ENCODE results near the gene PNMA8B. TPM values are rescaled to one million over a fixed set of nuclear protein-coding genes. Genes with fewer than 3 reads are reported as not detected.

PNMA8B gene
- total and polyA plus RNA-seq, 2 donors, result 4.4 to 4.7 TPM

DNA sequence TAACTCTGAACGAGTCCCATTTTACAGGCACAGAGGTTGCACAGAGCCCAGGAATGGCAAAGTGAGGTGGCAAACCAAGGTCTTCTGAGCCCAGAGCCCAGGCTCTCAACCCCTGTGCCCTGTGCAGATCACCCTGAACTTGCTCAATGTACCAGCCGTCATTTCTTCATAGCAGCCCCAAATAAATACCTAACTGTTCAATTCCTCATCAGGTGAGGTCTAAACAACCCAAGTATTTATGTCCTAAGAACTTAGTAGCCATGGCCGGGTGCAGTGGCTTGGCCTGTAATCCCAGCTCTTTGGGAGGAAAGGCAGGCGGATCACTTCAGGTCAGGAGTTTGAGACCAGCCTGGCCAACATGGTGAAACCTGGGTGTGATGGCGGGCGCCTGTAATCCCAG lies 21.8 kb upstream of the PNMA8B start:
- no peaks in the 10 kb centered on the region for H3K36me3 ChIP-seq (ENCODE audit: control insufficient read depth in 2 of 2, insufficient read depth in 2 of 2, low read length in 1 of 2)
- H3K27me3 ChIP-seq (ENCODE audit: control insufficient read depth in 2 of 2, insufficient read depth in 1 of 2, low read length in 1 of 2), result peaks cover 0 to 26% of the 10 kb centered on the region in 2 donors
- H3K4me1 ChIP-seq (ENCODE audit: control insufficient read depth in 2 of 2, insufficient read depth in 2 of 2, low read length in 2 of 2), result peaks cover 0 to 19% of the 10 kb centered on the region in 2 donors
- 97% methylated on average over 6 of the region's 6 CpGs for WGBS
- H3K27ac ChIP-seq (ENCODE audit: low read depth in 1 of 2, low read length in 1 of 2), result no peak overlapping the region
- no peak overlapping the region for H3K4me3 ChIP-seq (ENCODE audit: low read length in 2 of 2)
- no peaks in the 10 kb centered on the region for H3K9me3 ChIP-seq (ENCODE audit: control insufficient read depth in 2 of 2, insufficient read depth in 1 of 2, low read length in 1 of 2)
- no peak for DNase-seq (ENCODE audit: low read depth in 6 of 9, low spot score in 9 of 9)

DNA sequence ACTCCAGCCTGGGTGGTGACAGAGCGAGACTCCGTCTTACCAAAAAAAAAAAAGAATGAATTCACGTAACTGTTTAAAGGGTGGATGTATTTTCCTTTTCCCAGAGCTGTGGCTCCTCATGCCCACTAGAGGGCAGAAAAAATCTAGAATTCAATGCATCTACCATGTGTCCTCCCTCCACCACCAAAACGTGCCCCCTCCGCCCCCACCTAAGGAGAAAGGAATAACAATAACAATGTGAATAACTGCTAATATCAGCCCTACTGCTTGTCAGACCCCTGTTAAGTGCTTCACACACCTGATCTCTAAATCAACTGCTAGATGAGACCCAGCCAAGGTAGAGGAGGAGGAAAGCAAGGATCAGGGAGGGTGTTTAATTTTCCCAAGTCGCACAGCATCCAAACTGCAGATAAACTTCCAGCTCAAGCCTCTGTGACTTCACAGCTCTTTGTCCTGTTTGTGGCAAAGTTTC lies 20.2 kb upstream of the PNMA8B start:
- Histone ChIP-seq H3K27ac (ENCODE audit: low read depth in 1 of 2, low read length in 1 of 2) (no peak overlapping the region), H3K9me3 (ENCODE audit: control insufficient read depth in 2 of 2, insufficient read depth in 1 of 2, low read length in 1 of 2) (no peaks in the 10 kb centered on the region), H3K4me3 (ENCODE audit: low read length in 2 of 2) (no peak overlapping the region), H3K4me1 (ENCODE audit: control insufficient read depth in 2 of 2, insufficient read depth in 2 of 2, low read length in 2 of 2) (peaks cover 0 to 17% of the 10 kb centered on the region in 2 donors), H3K36me3 (ENCODE audit: control insufficient read depth in 2 of 2, insufficient read depth in 2 of 2, low read length in 1 of 2) (no peaks in the 10 kb centered on the region), H3K27me3 (ENCODE audit: control insufficient read depth in 2 of 2, insufficient read depth in 1 of 2, low read length in 1 of 2) (peaks cover 0 to 27% of the 10 kb centered on the region in 2 donors)
- WGBS, result 21% methylated on average over 6 of the region's 6 CpGs
- DNase-seq (ENCODE audit: low read depth in 6 of 9, low spot score in 9 of 9), result peak in 1 of 9 donors; percentile 50

DNA sequence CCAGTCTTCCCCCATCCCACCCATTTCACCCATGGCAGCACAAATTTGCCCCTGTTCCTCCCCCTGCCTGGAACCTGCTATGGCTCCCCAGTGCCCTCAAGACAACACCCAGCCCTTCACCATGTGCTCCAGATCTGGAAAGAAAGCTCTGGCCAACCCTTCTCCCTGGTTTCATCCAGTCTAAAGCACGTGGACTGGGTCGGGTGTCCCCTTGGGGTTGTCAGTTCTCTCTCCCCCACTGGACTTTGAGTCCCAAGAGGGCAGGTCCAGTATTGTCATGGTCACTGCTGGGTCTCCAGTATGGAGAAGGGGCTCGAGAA lies 19.6 kb upstream of the PNMA8B start:
- no peak overlapping the region for H3K27ac ChIP-seq (ENCODE audit: low read depth in 1 of 2, low read length in 1 of 2)
- no peaks in the 10 kb centered on the region for H3K9me3 ChIP-seq (ENCODE audit: control insufficient read depth in 2 of 2, insufficient read depth in 1 of 2, low read length in 1 of 2)
- no peak for DNase-seq (ENCODE audit: low read depth in 6 of 9, low spot score in 9 of 9)
- no peaks in the 10 kb centered on the region for H3K36me3 ChIP-seq (ENCODE audit: control insufficient read depth in 2 of 2, insufficient read depth in 2 of 2, low read length in 1 of 2)
- H3K4me1 ChIP-seq (ENCODE audit: control insufficient read depth in 2 of 2, insufficient read depth in 2 of 2, low read length in 2 of 2), result peaks cover 0 to 12% of the 10 kb centered on the region in 2 donors
- no peak overlapping the region for H3K4me3 ChIP-seq (ENCODE audit: low read length in 2 of 2)
- H3K27me3 ChIP-seq (ENCODE audit: control insufficient read depth in 2 of 2, insufficient read depth in 1 of 2, low read length in 1 of 2), result peaks cover 0 to 27% of the 10 kb centered on the region in 2 donors
- WGBS, result 77% methylated on average over 3 of the region's 3 CpGs

DNA sequence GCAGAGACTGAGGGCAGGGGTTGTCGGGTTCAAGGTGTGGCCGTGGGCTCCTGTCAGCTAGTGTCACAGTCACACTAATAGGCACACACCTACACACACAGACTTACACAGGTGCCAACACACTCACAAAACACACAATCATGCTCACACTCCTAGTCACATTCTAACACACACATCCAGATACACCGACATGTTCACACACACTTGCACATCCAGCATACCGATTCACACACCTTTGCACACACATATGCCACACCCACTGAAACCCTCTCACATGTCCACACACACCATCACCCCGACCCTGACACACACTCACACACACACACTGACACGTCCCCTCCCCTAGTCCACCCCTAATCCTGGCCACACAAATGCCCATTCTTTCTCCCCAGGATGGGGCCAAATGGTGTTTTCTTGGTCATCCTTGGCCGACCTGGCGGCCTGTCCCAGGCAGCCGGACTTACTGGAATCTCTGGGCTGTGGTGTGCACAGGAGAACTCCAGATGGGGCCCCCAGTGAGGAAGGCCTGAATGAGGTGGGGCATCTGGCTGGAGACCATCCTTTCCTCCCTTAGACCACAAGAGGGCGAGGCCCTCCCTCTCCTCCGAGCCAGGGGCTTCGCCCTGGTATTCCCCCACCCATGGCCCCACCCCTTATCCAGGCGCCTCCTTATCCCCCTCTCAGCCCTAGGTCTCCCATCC lies 19.1 kb upstream of the PNMA8B start:
- H3K36me3 ChIP-seq (ENCODE audit: control insufficient read depth in 2 of 2, insufficient read depth in 2 of 2, low read length in 1 of 2), result no peaks in the 10 kb centered on the region
- no peak overlapping the region for H3K4me3 ChIP-seq (ENCODE audit: low read length in 2 of 2)
- H3K9me3 ChIP-seq (ENCODE audit: control insufficient read depth in 2 of 2, insufficient read depth in 1 of 2, low read length in 1 of 2), result no peaks in the 10 kb centered on the region
- H3K4me1 ChIP-seq (ENCODE audit: control insufficient read depth in 2 of 2, insufficient read depth in 2 of 2, low read length in 2 of 2), result peaks cover 0 to 11% of the 10 kb centered on the region in 2 donors
- DNase-seq (ENCODE audit: low read depth in 6 of 9, low spot score in 9 of 9), result no peak
- peaks cover 0 to 27% of the 10 kb centered on the region in 2 donors for H3K27me3 ChIP-seq (ENCODE audit: control insufficient read depth in 2 of 2, insufficient read depth in 1 of 2, low read length in 1 of 2)
- H3K27ac ChIP-seq (ENCODE audit: low read depth in 1 of 2, low read length in 1 of 2), result no peak overlapping the region
- 72% methylated on average over 13 of the region's 13 CpGs for WGBS

GRCh38 chr19:46513461-46514236 lies 18.0 kb upstream of the PNMA8B start:
- H3K9me3 ChIP-seq (ENCODE audit: control insufficient read depth in 2 of 2, insufficient read depth in 1 of 2, low read length in 1 of 2), result no peaks in the 10 kb centered on the region
- H3K4me3 ChIP-seq (ENCODE audit: low read length in 2 of 2), result no peak overlapping the region
- H3K4me1 ChIP-seq (ENCODE audit: control insufficient read depth in 2 of 2, insufficient read depth in 2 of 2, low read length in 2 of 2), result peaks cover 0 to 3% of the 10 kb centered on the region in 2 donors
- H3K36me3 ChIP-seq (ENCODE audit: control insufficient read depth in 2 of 2, insufficient read depth in 2 of 2, low read length in 1 of 2), result no peaks in the 10 kb centered on the region
- no peak overlapping the region for H3K27ac ChIP-seq (ENCODE audit: low read depth in 1 of 2, low read length in 1 of 2)
- peak in 5 of 9 donors; percentile 31 to 75 (median 66) for DNase-seq (ENCODE audit: low read depth in 6 of 9, low spot score in 9 of 9)
- WGBS, result 30% methylated on average over 36 of the region's 36 CpGs
- peaks cover 0 to 27% of the 10 kb centered on the region in 2 donors for H3K27me3 ChIP-seq (ENCODE audit: control insufficient read depth in 2 of 2, insufficient read depth in 1 of 2, low read length in 1 of 2)

- DNase-seq (ENCODE audit: low read depth in 6 of 9, low spot score in 9 of 9), result no peak
- Histone ChIP-seq H3K27me3 (ENCODE audit: control insufficient read depth in 2 of 2, insufficient read depth in 1 of 2, low read length in 1 of 2) (peaks cover 0 to 25% of the 10 kb centered on the region in 2 donors), H3K36me3 (ENCODE audit: control insufficient read depth in 2 of 2, insufficient read depth in 2 of 2, low read length in 1 of 2) (no peaks in the 10 kb centered on the region), H3K9me3 (ENCODE audit: control insufficient read depth in 2 of 2, insufficient read depth in 1 of 2, low read length in 1 of 2) (no peaks in the 10 kb centered on the region), H3K4me1 (ENCODE audit: control insufficient read depth in 2 of 2, insufficient read depth in 2 of 2, low read length in 2 of 2) (peaks cover 0 to 3% of the 10 kb centered on the region in 2 donors), H3K4me3 (ENCODE audit: low read length in 2 of 2) (no peak overlapping the region), H3K27ac (ENCODE audit: low read depth in 1 of 2, low read length in 1 of 2) (no peak overlapping the region)
- 91% methylated on average over 4 of the region's 4 CpGs for WGBS
Measured at GRCh38 chr19:46511237-46511636, 15.6 kb upstream of the PNMA8B start.

GRCh38 chr19:46508206-46508605 lies 12.5 kb upstream of the PNMA8B start:
- DNase-seq (ENCODE audit: low read depth in 6 of 9, low spot score in 9 of 9), result no peak
- Histone ChIP-seq H3K27me3 (ENCODE audit: control insufficient read depth in 2 of 2, insufficient read depth in 1 of 2, low read length in 1 of 2) (peaks cover 0 to 9% of the 10 kb centered on the region in 2 donors), H3K4me3 (ENCODE audit: low read length in 2 of 2) (no peak overlapping the region), H3K36me3 (ENCODE audit: control insufficient read depth in 2 of 2, insufficient read depth in 2 of 2, low read length in 1 of 2) (no peaks in the 10 kb centered on the region), H3K9me3 (ENCODE audit: control insufficient read depth in 2 of 2, insufficient read depth in 1 of 2, low read length in 1 of 2) (no peaks in the 10 kb centered on the region), H3K27ac (ENCODE audit: low read depth in 1 of 2, low read length in 1 of 2) (no peak overlapping the region), H3K4me1 (ENCODE audit: control insufficient read depth in 2 of 2, insufficient read depth in 2 of 2, low read length in 2 of 2) (no peaks in the 10 kb centered on the region)
- 84% methylated on average over 2 of the region's 2 CpGs for WGBS

GRCh38 chr19:46503848-46504453 lies 8.3 kb upstream of the PNMA8B start:
- DNase-seq (ENCODE audit: low read depth in 6 of 9, low spot score in 9 of 9), result no peak
- Histone ChIP-seq H3K27me3 (ENCODE audit: control insufficient read depth in 2 of 2, insufficient read depth in 1 of 2, low read length in 1 of 2) (peaks cover 0 to 11% of the 10 kb centered on the region in 2 donors), H3K4me3 (ENCODE audit: low read length in 2 of 2) (no peak overlapping the region), H3K9me3 (ENCODE audit: control insufficient read depth in 2 of 2, insufficient read depth in 1 of 2, low read length in 1 of 2) (no peaks in the 10 kb centered on the region), H3K27ac (ENCODE audit: low read depth in 1 of 2, low read length in 1 of 2) (no peak overlapping the region), H3K4me1 (ENCODE audit: control insufficient read depth in 2 of 2, insufficient read depth in 2 of 2, low read length in 2 of 2) (no peaks in the 10 kb centered on the region), H3K36me3 (ENCODE audit: control insufficient read depth in 2 of 2, insufficient read depth in 2 of 2, low read length in 1 of 2) (no peaks in the 10 kb centered on the region)
- 84% methylated on average over 17 of the region's 17 CpGs for WGBS

DNA sequence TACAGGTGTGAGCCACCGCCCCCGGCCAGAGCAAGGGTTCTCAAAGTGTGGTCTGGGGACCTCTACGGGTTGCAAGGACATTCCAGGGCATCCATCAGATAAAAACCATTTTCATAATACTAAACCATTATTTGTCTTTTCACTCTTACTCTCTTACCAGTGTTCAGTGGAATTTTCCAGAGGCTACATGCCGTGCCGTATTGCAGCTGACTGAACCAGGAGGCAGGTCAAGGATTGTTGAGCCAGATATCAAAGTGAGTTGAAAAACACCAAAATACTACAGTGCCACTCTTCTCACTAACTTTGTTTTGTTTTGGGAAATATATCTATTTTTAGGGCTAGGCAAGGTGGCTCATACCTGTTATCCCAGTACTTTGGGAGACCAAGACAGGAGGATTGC lies 7.2 kb upstream of the PNMA8B start:
- WGBS, result 97% methylated on average over 5 of the region's 5 CpGs
- no peak overlapping the region for H3K27ac ChIP-seq (ENCODE audit: low read depth in 1 of 2, low read length in 1 of 2)
- H3K4me1 ChIP-seq (ENCODE audit: control insufficient read depth in 2 of 2, insufficient read depth in 2 of 2, low read length in 2 of 2), result no peaks in the 10 kb centered on the region
- H3K4me3 ChIP-seq (ENCODE audit: low read length in 2 of 2), result no peak overlapping the region
- DNase-seq (ENCODE audit: low read depth in 6 of 9, low spot score in 9 of 9), result no peak
- peaks cover 0 to 11% of the 10 kb centered on the region in 2 donors for H3K27me3 ChIP-seq (ENCODE audit: control insufficient read depth in 2 of 2, insufficient read depth in 1 of 2, low read length in 1 of 2)
- no peaks in the 10 kb centered on the region for H3K36me3 ChIP-seq (ENCODE audit: control insufficient read depth in 2 of 2, insufficient read depth in 2 of 2, low read length in 1 of 2)
- H3K9me3 ChIP-seq (ENCODE audit: control insufficient read depth in 2 of 2, insufficient read depth in 1 of 2, low read length in 1 of 2), result no peaks in the 10 kb centered on the region

Measured in thymus (tissue), 11 donors.